Lower leg skin (tissue), 4 donors: ENCODE measurements around the gene CD300LB. TPM values are rescaled to one million over a fixed set of nuclear protein-coding genes. Genes with fewer than 3 reads are reported as not detected.

Experiments
- DNase-seq, 2 donors: peaks; one replicate each; pipeline ENCODE4 v3.0.0-alpha.2; 2019; ENCODE audit warnings: low spot score in 2 of 2
- H3K4me3 ChIP-seq: fragments of 200-600 bp; sonication (generic); 2 replicates; pipeline ENCODE4 v1.5.1; 2017; ENCODE audit warnings: mild to moderate bottlenecking, low read depth; ENCODE audit not compliant: poor library complexity, severe bottlenecking
- POLR2A ChIP-seq, 2 donors: fragments of 450-650 bp; IDR thresholded peaks; one replicate each; pipeline ENCODE4 v1.6.1; 2016 to 2017; ENCODE audit warnings: antibody characterized with exemption in 2 of 2, mild to moderate bottlenecking in 1 of 2, moderate library complexity in 1 of 2
- WGBS, 2 donors: methylation state at CpG; one replicate each; pipeline ENCODE4 v1.1.5; 2018; 5-methylcytosine and 5-hydroxymethylcytosine counted together
- intact Hi-C: fragments of 100-400 bp; cut with DNase I; formaldehyde crosslinking; loops from one replicate; pipeline ENCODE4 v1.15.0; 2023; ENCODE audit warnings: low total_unique reads
- total RNA-seq, 4 donors: library from RNA; depleted of rRNA; stranded (reverse); fragments of >200 nt; gene quantifications; one replicate each; pipeline ENCODE4 v1.1.0, GENCODE V29; 2016
- TF ChIP-seq, protein P1 (sequence below), 3 donors: fragments of 450-650 bp; IDR thresholded peaks; one replicate each; pipeline ENCODE4 v1.5.1; 2016; ENCODE audit warnings: antibody characterized with exemption in 3 of 3, mild to moderate bottlenecking in 3 of 3, moderate library complexity in 2 of 3

CD300LB gene
- total RNA-seq, 4 donors from 2014 or later, result 0.12 to 1.3 (median 0.55) TPM; not detected in 1

DNA sequence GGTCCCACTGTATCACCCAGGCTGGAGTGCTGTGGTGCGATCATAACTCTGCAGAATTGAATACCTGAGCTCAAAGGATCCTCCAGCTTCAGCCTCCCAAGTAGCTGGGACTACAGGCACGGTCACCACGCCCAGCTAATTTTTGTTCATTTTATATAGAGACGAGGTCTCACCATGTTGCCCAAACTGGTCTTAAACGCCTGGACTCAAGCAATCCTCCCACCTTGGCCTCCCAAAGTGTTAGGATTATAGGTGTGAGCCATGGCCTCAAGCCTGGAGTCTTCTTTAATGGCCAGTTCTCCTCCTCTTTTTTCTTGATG lies 484 bp downstream of the CD300LB start:
- TF ChIP-seq, protein P1, sequence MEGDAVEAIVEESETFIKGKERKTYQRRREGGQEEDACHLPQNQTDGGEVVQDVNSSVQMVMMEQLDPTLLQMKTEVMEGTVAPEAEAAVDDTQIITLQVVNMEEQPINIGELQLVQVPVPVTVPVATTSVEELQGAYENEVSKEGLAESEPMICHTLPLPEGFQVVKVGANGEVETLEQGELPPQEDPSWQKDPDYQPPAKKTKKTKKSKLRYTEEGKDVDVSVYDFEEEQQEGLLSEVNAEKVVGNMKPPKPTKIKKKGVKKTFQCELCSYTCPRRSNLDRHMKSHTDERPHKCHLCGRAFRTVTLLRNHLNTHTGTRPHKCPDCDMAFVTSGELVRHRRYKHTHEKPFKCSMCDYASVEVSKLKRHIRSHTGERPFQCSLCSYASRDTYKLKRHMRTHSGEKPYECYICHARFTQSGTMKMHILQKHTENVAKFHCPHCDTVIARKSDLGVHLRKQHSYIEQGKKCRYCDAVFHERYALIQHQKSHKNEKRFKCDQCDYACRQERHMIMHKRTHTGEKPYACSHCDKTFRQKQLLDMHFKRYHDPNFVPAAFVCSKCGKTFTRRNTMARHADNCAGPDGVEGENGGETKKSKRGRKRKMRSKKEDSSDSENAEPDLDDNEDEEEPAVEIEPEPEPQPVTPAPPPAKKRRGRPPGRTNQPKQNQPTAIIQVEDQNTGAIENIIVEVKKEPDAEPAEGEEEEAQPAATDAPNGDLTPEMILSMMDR (IDR thresholded peaks at IDR 0.05), result no peak
- TF ChIP-seq POLR2A (IDR thresholded peaks at IDR 0.05), result no peak
- intact Hi-C loops, result no loop called here
- DNase-seq, result peak in 1 of 2 donors; percentile 56
- 72 to 78% methylated on average over 5 of the region's 5 CpGs for WGBS, 2 donors
- H3K4me3 ChIP-seq, result no peak overlapping the region

DNA sequence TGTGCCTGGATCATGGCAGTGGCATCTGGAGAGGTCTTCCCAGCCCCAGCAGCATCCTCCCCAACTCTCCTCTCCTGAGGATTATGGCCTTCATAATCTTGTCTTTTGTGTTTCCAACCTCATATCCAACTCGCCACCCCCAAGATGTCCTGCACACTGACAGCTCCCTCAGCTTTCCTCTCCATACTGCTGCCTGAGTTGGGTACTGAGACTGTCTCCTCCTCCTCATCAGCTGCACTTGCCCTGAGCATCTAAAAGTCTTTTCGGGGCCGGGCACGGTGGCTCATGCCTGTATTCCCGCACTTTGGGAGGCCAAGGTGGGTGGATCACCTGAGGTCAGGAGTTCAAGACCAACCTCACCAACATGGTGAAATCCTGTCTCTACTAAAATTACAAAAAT lies 2.0 kb downstream of the CD300LB start:
- intact Hi-C loops, result no loop called here
- WGBS, 2 donors, result 81 to 83% methylated on average over 5 of the region's 5 CpGs
- no peak for TF ChIP-seq POLR2A (IDR thresholded peaks at IDR 0.05)
- TF ChIP-seq, protein P1 (IDR thresholded peaks at IDR 0.05), result no peak
- no peak overlapping the region for H3K4me3 ChIP-seq
- peak in 1 of 2 donors; percentile 26 for DNase-seq

DNA sequence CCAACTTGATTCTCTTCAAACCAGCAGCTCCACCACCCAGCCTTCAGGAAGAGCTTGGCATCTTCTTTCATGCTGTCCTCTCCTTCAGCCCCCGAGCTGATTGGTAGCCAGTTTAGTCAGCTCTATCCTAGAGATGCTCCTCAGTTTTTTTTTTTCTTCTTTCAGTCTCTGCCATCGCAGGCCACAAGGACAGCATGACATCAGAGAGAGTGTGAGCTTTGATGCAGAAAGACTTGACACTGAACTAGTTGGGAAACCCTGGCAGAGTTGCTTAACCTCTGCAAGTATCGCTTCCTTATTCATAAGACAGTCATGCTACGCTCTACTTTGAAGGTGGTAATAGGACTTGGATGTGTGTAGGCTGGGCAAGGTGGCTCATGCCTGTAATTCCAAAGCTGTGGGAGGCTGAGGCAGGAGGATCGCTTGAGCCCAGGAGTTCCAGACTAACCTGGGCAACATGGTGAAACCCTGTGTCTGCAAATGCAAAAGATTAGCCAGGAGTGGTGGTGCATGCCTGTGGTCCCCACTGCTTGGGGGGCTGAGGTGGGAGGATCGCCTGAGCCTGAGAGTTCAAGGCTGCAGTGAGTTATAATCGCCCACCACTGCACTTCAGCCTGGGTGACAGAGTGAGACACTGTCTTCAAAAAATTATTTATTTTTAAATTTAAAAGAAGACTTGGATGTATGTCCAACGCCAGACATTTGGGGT lies 2.6 kb downstream of the CD300LB start:
- 83% methylated on average over 8 of the region's 8 CpGs for WGBS, 2 donors
- TF ChIP-seq, protein P1 (IDR thresholded peaks at IDR 0.05), result no peak
- TF ChIP-seq POLR2A (IDR thresholded peaks at IDR 0.05), result no peak
- no peak overlapping the region for H3K4me3 ChIP-seq
- intact Hi-C loops, result no loop called here
- DNase-seq, result peak in 1 of 2 donors; percentile 73

DNA sequence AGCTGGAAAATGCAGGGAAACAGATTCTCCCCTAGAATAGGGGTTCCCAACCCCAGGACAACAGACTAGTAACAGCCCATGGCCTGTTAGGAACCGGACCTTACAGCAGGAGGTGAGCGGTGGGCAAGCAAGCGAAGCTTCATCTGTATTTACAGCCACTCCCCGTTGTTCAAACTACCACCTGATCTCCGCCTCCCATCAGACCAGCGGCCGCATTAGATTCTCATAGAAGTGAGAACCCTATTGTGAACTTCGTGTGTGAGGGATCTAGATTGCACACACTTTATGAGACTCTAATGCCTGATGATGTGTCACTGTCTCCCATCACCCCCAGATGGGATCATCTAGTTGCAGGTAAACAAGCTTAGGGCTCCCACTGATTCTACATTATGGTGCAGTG lies 3.5 kb downstream of the CD300LB start:
- WGBS, 2 donors, result 86 to 88% methylated on average over 8 of the region's 8 CpGs
- intact Hi-C loops, result no loop called here
- TF ChIP-seq POLR2A (IDR thresholded peaks at IDR 0.05), result no peak
- TF ChIP-seq, protein P1 (IDR thresholded peaks at IDR 0.05), result no peak
- DNase-seq, result peak in 1 of 2 donors; percentile 62
- no peak overlapping the region for H3K4me3 ChIP-seq

DNA sequence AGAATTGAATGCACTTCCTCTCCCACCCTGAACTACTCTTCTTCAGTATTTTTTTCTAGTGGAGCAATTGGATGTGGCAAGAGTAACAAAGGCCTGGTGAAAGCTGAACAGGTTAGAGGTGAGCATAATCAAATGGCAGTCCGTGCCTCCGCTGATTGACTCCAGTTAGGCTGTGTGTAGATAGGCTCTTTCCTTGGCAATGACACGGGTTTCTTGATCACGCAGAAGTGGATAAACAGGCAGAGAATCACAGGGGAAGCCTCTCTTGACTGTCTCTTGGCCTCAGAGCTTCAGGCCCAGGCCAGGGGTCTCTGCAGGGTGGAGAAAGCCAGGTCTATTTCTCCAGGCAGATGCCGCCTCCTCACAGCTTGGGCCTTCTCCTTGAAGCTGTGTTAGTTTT lies 4.2 kb downstream of the CD300LB start:
- DNase-seq, result no peak
- no peak for TF ChIP-seq POLR2A (IDR thresholded peaks at IDR 0.05)
- TF ChIP-seq, protein P1 (IDR thresholded peaks at IDR 0.05), result no peak
- 89 to 99% methylated on average over 5 of the region's 5 CpGs for WGBS, 2 donors
- intact Hi-C loops, result no loop called here
- no peak overlapping the region for H3K4me3 ChIP-seq

DNA sequence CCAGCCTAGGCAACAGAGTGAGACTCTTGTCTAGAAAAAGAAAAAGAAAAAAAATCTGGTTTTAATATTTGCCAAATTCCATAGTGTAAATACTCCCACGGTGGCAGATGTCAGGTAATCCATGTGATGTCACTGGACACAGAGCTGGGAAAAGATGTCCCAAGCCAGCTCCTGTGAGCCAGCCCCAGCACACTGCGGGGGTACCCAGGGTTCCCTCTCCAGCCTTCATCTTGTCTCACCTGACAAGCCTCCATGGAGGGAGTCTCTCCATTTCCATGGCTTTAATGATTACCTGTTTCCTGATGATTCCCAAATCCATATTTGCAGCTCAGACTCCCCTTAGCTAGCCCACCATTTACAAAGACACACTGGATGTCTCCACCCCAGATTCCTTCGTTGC lies 4.6 kb downstream of the CD300LB start:
- no peak for TF ChIP-seq POLR2A (IDR thresholded peaks at IDR 0.05)
- TF ChIP-seq, protein P1 (IDR thresholded peaks at IDR 0.05), result no peak
- intact Hi-C loops, result no loop called here
- WGBS, 2 donors, result 56 to 66% methylated on average over 3 of the region's 3 CpGs
- DNase-seq, result no peak
- no peak overlapping the region for H3K4me3 ChIP-seq
